Motor neuron (in vitro differentiated cells): Measurements from ENCODE around the gene PER2. TPM values are rescaled to one million over a fixed set of nuclear protein-coding genes. Genes with fewer than 3 reads are reported as not detected.
A peak's percentile ranks its signal among the peaks of the same experiment; 100 is the strongest.

ENCODE experiments used
- ATAC-seq, 8 experiments: fragments of 200-7000 bp; cut with Tn5 transposase; replicated peaks in 6 of 8; 2 replicates each; pipeline ENCODE4 v1.8.0; 2021; ENCODE audit warnings: mild to moderate bottlenecking in 8 of 8, moderate library complexity in 8 of 8
- H3K27ac ChIP-seq, 2 donors: fragments of 250-450 bp; sonication (Bioruptor Pico); 2 replicates each; pipeline ENCODE4 v1.9.0; 2021; ENCODE audit warnings: antibody characterized with exemption in 2 of 2, mild to moderate bottlenecking in 2 of 2, moderate library complexity in 1 of 2
- H3K4me1 ChIP-seq, 2 donors: fragments of 250-450 bp; sonication (Bioruptor Pico); replicated peaks in 1 of 2; 2 replicates each; pipeline ENCODE4 v1.6.1; 2021; ENCODE audit warnings: antibody characterized with exemption in 2 of 2, mild to moderate bottlenecking in 2 of 2, moderate library complexity in 1 of 2
- H3K4me3 ChIP-seq, 5 donors: fragments of 250-450 bp; sonication (Bioruptor Pico); 2 replicates each; pipeline ENCODE4 v1.9.0; 2021; ENCODE audit warnings: antibody characterized with exemption in 5 of 5, mild to moderate bottlenecking in 5 of 5, moderate library complexity in 4 of 5
- WGBS, 10 experiments: fragments of 450-650 bp; shearing (Covaris generic); methylation state at CpG; one replicate each; pipeline ENCODE4 v1.0.0; 2022; 5-methylcytosine and 5-hydroxymethylcytosine counted together
- in situ Hi-C, 9 experiments: fragments of 400-800 bp; cut with MboI; loops; one replicate each; pipeline ENCODE4 v1.15.0; 2021; ENCODE audit warnings: low sequenced_read_pairs in 9 of 9, low pct_unique_long_range_greater_than_20kb in 2 of 9; ENCODE audit not compliant: unreplicated experiment in 9 of 9
- total RNA-seq, 8 experiments: library from RNA; unstranded; fragments of 300-600 nt; gene quantifications; 2 replicates each; pipeline versions ENCODE4 v1.2.3 to v1.2.4, GENCODE V29; 2022

Gene PER2
- total RNA-seq, 8 experiments from 2014 or later = 0.66 to 8.7 (median 5.3) TPM

- Histone ChIP-seq H3K4me3 (no peak overlapping the region), H3K4me1 (peaks cover 10 to 24% of the 10 kb centered on the region in 2 donors), H3K27ac (no peak overlapping the region)
- in situ Hi-C loops = no loop called here
- ATAC-seq = no peak
- 33 to 100% (median 93%) methylated on average over 1 to 4 of the region's 4 CpGs; no CpG with 5 or more reads in 7 of the 10 experiments for WGBS, 10 experiments
Observed at GRCh38 chr2:238236571-238236970, 51.8 kb downstream of the PER2 start.

GRCh38 chr2:238235856-238236255 lies 52.6 kb downstream of the PER2 start:
- WGBS, 10 experiments = 70 to 100% (median 81%) methylated on average over 1 to 5 of the region's 7 CpGs; no CpG with 5 or more reads in 2 of the 10 experiments
- Histone ChIP-seq H3K4me1 (peaks cover 10 to 20% of the 10 kb centered on the region in 2 donors), H3K27ac (no peak overlapping the region), H3K4me3 (no peak overlapping the region)
- in situ Hi-C loops = no loop called here
- ATAC-seq = no peak

- ATAC-seq = no peak
- Histone ChIP-seq H3K4me1 (peaks cover 10 to 20% of the 10 kb centered on the region in 2 donors), H3K4me3 (no peak overlapping the region), H3K27ac (no peak overlapping the region)
- WGBS, 10 experiments = 30 to 91% (median 46%) methylated on average over 1 to 5 of the region's 11 CpGs; no CpG with 5 or more reads in 4 of the 10 experiments
- in situ Hi-C loops = no loop called here
Observed at GRCh38 chr2:238235331-238235732, 53.1 kb downstream of the PER2 start.

- no peak overlapping the region for H3K27ac ChIP-seq
Observed at GRCh38 chr2:238233625-238234024, 54.8 kb downstream of the PER2 start.

GRCh38 chr2:238231809-238232208 lies 56.6 kb downstream of the PER2 start:
- in situ Hi-C loops = no loop called here
- Histone ChIP-seq H3K27ac (no peak overlapping the region), H3K4me1 (peaks cover 0 to 10% of the 10 kb centered on the region in 2 donors), H3K4me3 (peak overlapping the region in 4 of 5 donors; percentile 29 to 38 (median 34))
- 44 to 90% (median 82%) methylated on average over 2 to 12 of the region's 21 CpGs; no CpG with 5 or more reads in 3 of the 10 experiments for WGBS, 10 experiments
- no peak for ATAC-seq

More at GRCh38 chr2:238233625-238234024, 54.8 kb downstream of the PER2 start:
- Histone ChIP-seq H3K4me1 (peaks cover 7 to 19% of the 10 kb centered on the region in 2 donors), H3K4me3 (no peak overlapping the region)
- in situ Hi-C loops = no loop called here
- ATAC-seq = no peak
- 78 to 92% (median 87%) methylated on average over 2 to 11 of the region's 12 CpGs; no CpG with 5 or more reads in 2 of the 10 experiments for WGBS, 10 experiments

DNA sequence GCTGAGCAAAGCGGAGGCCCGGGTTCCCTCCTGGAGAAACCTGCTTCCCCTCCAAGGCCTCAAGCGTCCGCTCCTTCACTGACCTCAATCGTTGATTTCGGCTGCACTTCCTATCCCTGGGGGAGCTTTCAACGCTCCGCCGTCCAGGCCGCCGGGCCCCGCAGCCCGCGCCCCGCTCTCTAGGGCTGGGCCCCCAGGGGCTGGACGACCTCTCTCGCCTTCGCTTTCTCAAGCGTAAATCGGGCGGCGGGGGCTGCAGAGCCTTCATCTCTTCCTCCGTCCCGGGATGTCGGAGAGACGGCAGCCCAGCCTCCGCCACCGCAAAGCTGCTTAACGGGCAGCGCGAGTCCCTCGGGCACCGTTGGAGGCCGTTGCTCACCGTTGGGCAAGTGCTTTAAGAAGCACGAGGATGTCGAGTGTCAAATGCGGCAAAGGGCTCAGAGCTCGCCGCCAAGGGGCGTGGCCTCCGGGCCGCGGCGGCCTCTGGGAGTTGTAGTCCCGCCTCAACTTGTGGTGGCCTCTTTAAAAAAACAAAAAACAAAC lies 57.1 kb downstream of the PER2 start:
- 0 to 39% (median 16%) methylated on average over 3 to 34 of the region's 46 CpGs; no CpG with 5 or more reads in 4 of the 10 experiments for WGBS, 10 experiments
- ATAC-seq = peak; percentile 21 to 78 (median 68)
- in situ Hi-C loops = no loop called here
- H3K4me3 ChIP-seq = peak overlapping the region; percentile 23 to 38 (median 33)
- peaks cover 0 to 10% of the 10 kb centered on the region in 2 donors for H3K4me1 ChIP-seq
- H3K27ac ChIP-seq = no peak overlapping the region

GRCh38 chr2:238230699-238231098 lies 57.7 kb downstream of the PER2 start:
- Histone ChIP-seq H3K4me3 (peak overlapping the region in 4 of 5 donors; percentile 29 to 38 (median 34)), H3K27ac (no peak overlapping the region), H3K4me1 (peaks cover 0 to 10% of the 10 kb centered on the region in 2 donors)
- WGBS, 10 experiments = 63 to 100% (median 86%) methylated on average over 2 to 4 of the region's 5 CpGs; no CpG with 5 or more reads in 1 of the 10 experiments
- ATAC-seq = no peak
- in situ Hi-C loops = no loop called here

DNA sequence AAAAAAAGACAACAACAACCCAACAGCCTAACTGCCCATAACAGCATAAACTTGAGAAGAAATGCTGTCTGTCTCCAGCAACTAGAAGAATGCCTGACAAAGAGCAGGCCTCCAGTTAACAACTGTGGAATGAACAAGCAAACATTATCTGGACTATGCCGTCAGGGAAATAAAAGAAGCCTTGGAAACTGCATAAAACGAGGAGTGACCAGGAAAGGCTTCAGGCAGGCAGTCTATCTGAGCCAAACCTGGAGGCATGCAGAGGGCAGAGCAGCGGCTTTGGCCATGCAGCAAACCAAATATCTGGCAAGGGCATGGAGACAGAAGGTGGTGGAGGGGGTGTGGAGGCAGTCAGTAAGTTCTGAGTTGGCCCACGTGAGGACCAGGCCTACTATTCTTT lies 59.7 kb downstream of the PER2 start:
- ATAC-seq = peak; percentile 45 to 89 (median 58)
- H3K4me3 ChIP-seq = no peak overlapping the region
- H3K27ac ChIP-seq = no peak overlapping the region
- in situ Hi-C loops = no loop called here
- H3K4me1 ChIP-seq = peaks cover 0 to 7% of the 10 kb centered on the region in 2 donors
- WGBS, 10 experiments = 10 to 86% (median 33%) methylated on average over 1 to 4 of the region's 4 CpGs; no CpG with 5 or more reads in 3 of the 10 experiments

DNA sequence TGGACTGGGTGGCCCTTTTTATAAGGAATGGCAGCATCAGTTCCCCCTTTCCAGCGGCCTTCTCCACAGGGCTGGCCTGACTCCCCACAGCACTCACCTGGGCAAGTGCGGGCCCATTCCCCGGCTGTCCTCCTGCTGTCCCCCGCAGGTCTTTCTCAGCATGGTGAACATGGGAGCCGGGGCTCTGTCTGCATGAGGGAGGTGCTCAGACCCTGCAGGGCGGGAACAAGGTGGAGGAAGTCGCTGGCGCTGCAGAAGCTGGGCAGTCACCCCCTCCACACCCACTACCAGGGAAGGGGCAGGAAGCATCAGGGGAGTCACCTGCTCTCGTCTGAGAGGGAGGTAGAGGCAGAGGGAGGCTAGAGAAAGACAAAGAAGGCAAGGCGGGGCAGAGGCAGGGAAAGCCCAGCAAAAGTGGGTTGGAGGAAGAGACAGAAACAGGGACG lies 60.8 kb downstream of the PER2 start:
- H3K27ac ChIP-seq = no peak overlapping the region
- no peak for ATAC-seq
- 33 to 86% (median 70%) methylated on average over 1 to 8 of the region's 11 CpGs for WGBS, 10 experiments
- in situ Hi-C loops = no loop called here
- no peak overlapping the region for H3K4me3 ChIP-seq
- H3K4me1 ChIP-seq = peaks cover 0 to 7% of the 10 kb centered on the region in 2 donors

DNA sequence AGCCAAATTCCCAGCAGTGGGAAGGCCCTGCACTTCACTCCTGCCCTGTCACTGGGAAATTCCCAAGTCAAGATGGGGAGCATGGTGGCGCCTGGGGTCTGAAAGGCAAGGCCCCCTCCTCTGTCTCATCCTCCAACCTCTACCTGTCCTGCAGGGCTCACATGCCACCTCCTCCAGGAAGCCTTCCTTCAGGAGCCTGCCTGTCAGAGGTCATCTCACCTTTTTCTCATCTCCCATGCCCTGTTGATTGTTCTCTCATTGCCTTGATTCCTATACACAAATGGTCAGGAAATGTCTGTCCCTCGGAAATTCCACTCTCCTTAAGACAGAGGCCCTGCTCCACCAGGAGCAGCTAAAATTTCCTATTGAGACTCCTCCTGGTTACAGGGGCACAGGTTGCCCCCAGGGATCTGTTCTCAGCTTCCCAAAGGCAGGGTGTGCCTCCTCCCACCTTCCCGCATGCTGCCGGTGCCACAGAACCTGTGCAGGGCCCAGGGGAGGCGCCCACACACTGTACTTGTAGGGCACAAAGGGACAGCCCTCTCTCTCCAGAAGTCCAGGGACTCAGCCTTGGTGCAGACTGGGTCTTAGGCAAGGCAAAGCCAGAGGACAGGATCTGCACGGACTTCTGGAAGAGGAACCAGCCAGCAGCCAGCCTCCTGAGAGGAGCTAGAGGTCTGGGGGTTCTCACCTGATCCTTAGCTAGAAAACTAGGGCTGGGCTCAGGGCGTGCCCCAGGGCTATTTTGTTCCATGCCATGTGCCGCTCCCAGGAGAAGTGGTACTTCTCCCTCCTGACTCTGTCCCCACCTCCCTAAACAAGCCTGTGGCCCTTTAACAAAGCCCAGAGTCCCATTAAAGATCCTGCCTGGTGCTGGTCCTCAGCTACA lies 61.5 kb downstream of the PER2 start:
- Histone ChIP-seq H3K4me3 (no peak overlapping the region), H3K4me1 (peaks cover 0 to 7% of the 10 kb centered on the region in 2 donors), H3K27ac (no peak overlapping the region)
- in situ Hi-C loops = no loop called here
- ATAC-seq = no peak
- 20 to 90% (median 71%) methylated on average over 1 to 3 of the region's 8 CpGs; no CpG with 5 or more reads in 4 of the 10 experiments for WGBS, 10 experiments

DNA sequence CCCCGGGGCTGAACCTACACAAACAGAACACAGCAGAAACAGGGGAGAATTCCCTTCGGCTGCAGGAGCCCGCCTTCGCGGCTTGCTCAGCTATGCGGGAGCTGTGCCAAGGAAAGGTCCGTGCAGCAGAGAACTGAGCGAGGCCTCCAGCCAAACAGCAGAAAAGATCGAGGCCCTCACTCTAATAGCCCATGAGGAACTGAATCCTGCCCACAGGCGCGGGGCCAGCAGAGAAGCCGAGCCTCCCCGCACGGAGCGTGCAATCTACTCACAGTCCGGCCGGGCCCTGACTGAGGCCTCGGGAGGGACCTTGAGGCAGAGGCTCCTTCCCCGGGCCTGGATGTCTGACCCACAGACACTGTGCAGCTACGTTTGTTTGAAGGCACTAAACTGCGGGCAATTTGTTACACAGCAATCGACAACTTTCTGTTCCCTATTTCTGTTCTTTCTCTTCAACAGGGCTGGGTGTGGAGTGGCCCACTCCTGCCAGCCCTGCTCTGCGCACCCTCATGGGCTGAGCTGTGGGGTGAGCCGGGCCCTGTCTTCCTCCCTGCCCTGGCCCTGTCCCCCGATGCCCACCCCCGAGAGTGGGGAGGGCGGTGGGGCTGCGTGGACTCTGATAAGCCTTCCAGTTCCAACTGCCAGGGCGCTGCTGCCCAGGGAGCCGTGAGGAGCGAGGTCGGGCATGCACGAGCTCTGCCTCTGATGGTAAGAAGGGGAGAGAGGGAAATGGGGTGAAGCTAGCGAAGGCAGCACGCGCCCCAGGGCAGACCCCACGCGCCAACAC lies 62.3 kb downstream of the PER2 start:
- WGBS, 10 experiments = 49 to 97% (median 83%) methylated on average over 2 to 12 of the region's 38 CpGs; no CpG with 5 or more reads in 1 of the 10 experiments
- Histone ChIP-seq H3K27ac (no peak overlapping the region), H3K4me3 (no peak overlapping the region), H3K4me1 (peaks cover 0 to 7% of the 10 kb centered on the region in 2 donors)
- in situ Hi-C loops = no loop called here
- ATAC-seq = peak in 2 of 8 experiments; percentile 5 to 10

- Histone ChIP-seq H3K27ac (no peak overlapping the region), H3K4me1 (peaks cover 4 to 12% of the 10 kb centered on the region in 2 donors), H3K4me3 (no peak overlapping the region)
- WGBS, 10 experiments = 69 to 100% (median 93%) methylated on average over 1 to 5 of the region's 13 CpGs; no CpG with 5 or more reads in 7 of the 10 experiments
- no peak for ATAC-seq
- in situ Hi-C loops = no loop called here
Observed at GRCh38 chr2:238225121-238225520, 63.3 kb downstream of the PER2 start.
